OCI-LY7 (cell line): ENCODE measurements around the gene EP400. TPM values are rescaled to one million over a fixed set of nuclear protein-coding genes. Genes with fewer than 3 reads are reported as not detected.
"Not testable (repeated sequence)": the region's sequence is repeated elsewhere in the genome, so short reads cannot be mapped to it uniquely, and the experiment has no call there.

Experiments
- BruUV-seq: library from RNA; stranded (reverse); fragments of 400-500 nt; replicated peaks from 2 replicates; lab custom pipeline; 2021; lab: Mats Ljungman, UMichigan
- CTCF ChIA-PET: fragments of 300-600 bp; sonication (Branson Sonifier 250); formaldehyde crosslinking; loops from one replicate; lab custom pipeline; 2022; ENCODE audit warnings: antibody characterized with exemption; ENCODE audit not compliant: unreplicated experiment; lab: Charles Lee
- POLR2A ChIA-PET: fragments of 300-600 bp; sonication (Branson Sonifier 250); formaldehyde crosslinking; loops from one replicate; lab custom pipeline; 2022; ENCODE audit warnings: antibody characterized with exemption; lab: Charles Lee
- DNase-seq: peaks from one replicate; pipeline ENCODE4 v3.0.0-alpha.2; 2015; ENCODE audit warnings: low spot score
- H2AFZ ChIP-seq: fragments of 200-600 bp; sonication (generic), shearing (Covaris generic); 2 replicates; pipeline ENCODE4 v1.6.1; 2014; ENCODE audit warnings: mild to moderate bottlenecking, antibody characterized with exemption, low read length, moderate library complexity
- H3K27ac ChIP-seq: fragments of 200-600 bp; sonication (generic); 2 replicates; pipeline ENCODE4 v1.5.1; 2014; ENCODE audit warnings: mixed run types, low read depth, mild to moderate bottlenecking, moderate library complexity, low read length, inconsistent platforms; ENCODE audit not compliant: poor library complexity, severe bottlenecking
- H3K36me3 ChIP-seq: fragments of 200-600 bp; sonication (generic); 2 replicates; pipeline ENCODE4 v1.6.1; 2014; ENCODE audit warnings: mild to moderate bottlenecking, antibody characterized with exemption, low read length, moderate library complexity, mixed read lengths; ENCODE audit not compliant: insufficient read depth
- H3K4me1 ChIP-seq: fragments of 200-600 bp; sonication (generic); 2 replicates; pipeline ENCODE4 v1.5.1; 2014; ENCODE audit warnings: mild to moderate bottlenecking, low read length; ENCODE audit not compliant: insufficient read depth, poor library complexity, severe bottlenecking
- H3K4me2 ChIP-seq: fragments of 200-600 bp; sonication (generic); 2 replicates; pipeline ENCODE4 v1.6.1; 2014; ENCODE audit warnings: mild to moderate bottlenecking, low read length
- H3K4me3 ChIP-seq: fragments of 200-600 bp; sonication (generic); 2 replicates; pipeline ENCODE4 v1.5.1; 2014; ENCODE audit warnings: mild to moderate bottlenecking, low read depth, low read length; ENCODE audit not compliant: poor library complexity, severe bottlenecking
- H3K79me2 ChIP-seq: fragments of 200-600 bp; sonication (generic); 2 replicates; pipeline ENCODE4 v1.6.1; 2016; ENCODE audit warnings: low read depth, mild to moderate bottlenecking, low read length, moderate library complexity, mixed read lengths; ENCODE audit not compliant: insufficient read depth
- H3K9me2 ChIP-seq: fragments of 200-600 bp; sonication (generic); 2 replicates; pipeline ENCODE4 v1.6.1; 2016; ENCODE audit warnings: mild to moderate bottlenecking, low read length, mixed read lengths; ENCODE audit not compliant: insufficient read depth
- H3K9me3 ChIP-seq: fragments of 200-600 bp; sonication (generic); 2 replicates; pipeline ENCODE4 v1.6.1; 2014; ENCODE audit warnings: mild to moderate bottlenecking, mixed run types, low read length, mixed read lengths
- H4K20me1 ChIP-seq: fragments of 200-600 bp; sonication (generic); 2 replicates; pipeline ENCODE4 v1.6.1; 2014; ENCODE audit warnings: mild to moderate bottlenecking, antibody characterized with exemption, low read length, moderate library complexity, mixed read lengths; ENCODE audit not compliant: insufficient read depth
- CTCF ChIP-seq: fragments of 200-600 bp; sonication (generic); conservative IDR thresholded peaks from 2 replicates; pipeline ENCODE4 v1.5.1; 2014; ENCODE audit warnings: mild to moderate bottlenecking, antibody characterized with exemption, low read length, moderate library complexity, mixed read lengths
- EZH2phosphoT487 ChIP-seq: fragments of 200-600 bp; sonication (generic); IDR thresholded peaks from 2 replicates; pipeline ENCODE4 v1.6.1; 2018; ENCODE audit warnings: low read depth, borderline replicate concordance, mild to moderate bottlenecking, mixed run types, antibody characterized with exemption, low read length, moderate library complexity, mixed read lengths
- intact Hi-C: fragments of 100-400 bp; cut with micrococcal nuclease; formaldehyde crosslinking; loops from one replicate; pipeline ENCODE4 v1.10.0; 2022; ENCODE audit not compliant: unreplicated experiment
- total RNA-seq, 2 experiments: library from RNA; depleted of rRNA in 1 of 2; stranded (reverse); fragments of >200 nt in 1 of 2; shearing (Covaris generic) in 1 of 2; gene quantifications; 2 replicates each; pipeline ENCODE4 v1.2.3, GENCODE V29; 2014 to 2022

The EP400 gene
- total RNA-seq, 2 experiments from 2014 or later, result 20.7 to 56.2 TPM

- peaks cover 41% of the 10 kb centered on the region for H3K36me3 ChIP-seq
- no TSS peak for BruUV-seq
- no peak overlapping the region for H3K4me2 ChIP-seq
- POLR2A ChIA-PET, result no interaction called here
- H3K9me2 ChIP-seq, result no peaks in the 10 kb centered on the region
- peaks cover 1% of the 10 kb centered on the region; the same call in 1 of the 2 replicates for H3K79me2 ChIP-seq
- H3K4me1 ChIP-seq, result peaks cover 12% of the 10 kb centered on the region
- H4K20me1 ChIP-seq, result no peaks in the 10 kb centered on the region
- H3K9me3 ChIP-seq, result no peaks in the 10 kb centered on the region
- no peak overlapping the region for H2AFZ ChIP-seq
- CTCF ChIA-PET, result no interaction called here
- no peak overlapping the region for H3K4me3 ChIP-seq
- intact Hi-C loops, result no loop called here
- H3K27ac ChIP-seq, result no peak overlapping the region
- TF ChIP-seq EZH2phosphoT487 (no peak), CTCF (no peak)
- DNase-seq, result no peak
These were observed 130.0 kb downstream of the EP400 start for GRCh38 chr12:132079695-132080094.

GRCh38 chr12:132080515-132080914, 130.8 kb downstream of the EP400 start:
- H3K4me2 ChIP-seq, H4K20me1 ChIP-seq, H3K4me3 ChIP-seq, H2AFZ ChIP-seq, H3K79me2 ChIP-seq, BruUV-seq, CTCF ChIA-PET, H3K9me2 ChIP-seq, H3K27ac ChIP-seq, H3K9me3 ChIP-seq, intact Hi-C loops, DNase-seq: not testable (repeated sequence)
- POLR2A ChIA-PET, result interaction anchor here (1.1 kb wide), 1 partner anchor 11 kb away, joined by 3 read pairs; no protein-coding TSS in a partner anchor
- H3K4me1 ChIP-seq, result peaks cover 17% of the 10 kb centered on the region
- H3K36me3 ChIP-seq, result peaks cover 37% of the 10 kb centered on the region

GRCh38 chr12:132081423-132081822, 131.7 kb downstream of the EP400 start:
- Histone ChIP-seq H3K9me3 (no peaks in the 10 kb centered on the region), H3K4me3 (no peak overlapping the region), H3K79me2 (peaks cover 17% of the 10 kb centered on the region), H3K9me2 (no peaks in the 10 kb centered on the region), H4K20me1 (no peaks in the 10 kb centered on the region; the same call in 1 of the 2 replicates), H3K4me2 (no peak overlapping the region), H3K27ac (no peak overlapping the region), H3K4me1 (peaks cover 25% of the 10 kb centered on the region), H2AFZ (no peak overlapping the region), H3K36me3 (peaks cover 35% of the 10 kb centered on the region)
- TF ChIP-seq EZH2phosphoT487, result no peak
- TF ChIP-seq CTCF, result no peak
- BruUV-seq, result no TSS peak
- POLR2A ChIA-PET, result interaction anchor here (0.7 to 1.1 kb wide), 2 partner anchors 12 to 514 kb away, joined by 3 read pairs; no protein-coding TSS in a partner anchor
- CTCF ChIA-PET, result no interaction called here
- DNase-seq, result no peak
- intact Hi-C loops, result no loop called here
